AG09309 (cell line): Measurements from ENCODE around the gene TMEM200A.

Source experiments
- DNase-seq: peaks from one replicate; pipeline ENCODE4 v3.0.0-alpha.2; 2010; ENCODE audit warnings: low read depth
- H3K4me3 ChIP-seq: 2 replicates; pipeline ENCODE4 v1.5.1; 2011; ENCODE audit warnings: mild to moderate bottlenecking, low read depth, low read length, moderate library complexity; ENCODE audit not compliant: control insufficient read depth
- TF ChIP-seq, protein P1 (sequence below): IDR thresholded peaks from 2 replicates; pipeline ENCODE4 v1.5.1; 2011; ENCODE audit warnings: mild to moderate bottlenecking, low read depth, low read length, inconsistent platforms; ENCODE audit not compliant: insufficient read depth, control insufficient read depth; ENCODE audit errors: missing control alignments

The TMEM200A gene

DNA sequence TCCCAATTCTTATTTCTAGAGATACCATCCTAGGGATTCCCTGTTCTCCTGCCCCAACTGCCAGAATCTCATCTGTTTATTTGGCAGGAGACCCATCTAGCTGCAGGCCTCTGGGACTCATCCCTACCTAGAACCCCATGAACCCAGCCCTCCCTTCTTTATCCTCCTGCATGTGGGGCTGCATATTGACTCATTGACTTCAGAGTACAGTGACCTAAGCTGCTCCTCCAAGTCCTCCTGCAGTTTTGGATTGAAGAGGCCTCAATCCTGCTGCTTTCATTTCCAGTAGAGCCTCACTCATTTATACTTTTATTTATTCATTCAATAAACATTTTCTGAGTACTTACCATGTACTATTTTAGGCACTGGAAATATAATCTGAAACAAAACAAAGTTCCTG, 11.6 kb downstream of the TMEM200A start:
- H3K4me3 ChIP-seq = no peak overlapping the region
- TF ChIP-seq, protein P1, sequence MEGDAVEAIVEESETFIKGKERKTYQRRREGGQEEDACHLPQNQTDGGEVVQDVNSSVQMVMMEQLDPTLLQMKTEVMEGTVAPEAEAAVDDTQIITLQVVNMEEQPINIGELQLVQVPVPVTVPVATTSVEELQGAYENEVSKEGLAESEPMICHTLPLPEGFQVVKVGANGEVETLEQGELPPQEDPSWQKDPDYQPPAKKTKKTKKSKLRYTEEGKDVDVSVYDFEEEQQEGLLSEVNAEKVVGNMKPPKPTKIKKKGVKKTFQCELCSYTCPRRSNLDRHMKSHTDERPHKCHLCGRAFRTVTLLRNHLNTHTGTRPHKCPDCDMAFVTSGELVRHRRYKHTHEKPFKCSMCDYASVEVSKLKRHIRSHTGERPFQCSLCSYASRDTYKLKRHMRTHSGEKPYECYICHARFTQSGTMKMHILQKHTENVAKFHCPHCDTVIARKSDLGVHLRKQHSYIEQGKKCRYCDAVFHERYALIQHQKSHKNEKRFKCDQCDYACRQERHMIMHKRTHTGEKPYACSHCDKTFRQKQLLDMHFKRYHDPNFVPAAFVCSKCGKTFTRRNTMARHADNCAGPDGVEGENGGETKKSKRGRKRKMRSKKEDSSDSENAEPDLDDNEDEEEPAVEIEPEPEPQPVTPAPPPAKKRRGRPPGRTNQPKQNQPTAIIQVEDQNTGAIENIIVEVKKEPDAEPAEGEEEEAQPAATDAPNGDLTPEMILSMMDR = no peak
- DNase-seq = no peak

DNA sequence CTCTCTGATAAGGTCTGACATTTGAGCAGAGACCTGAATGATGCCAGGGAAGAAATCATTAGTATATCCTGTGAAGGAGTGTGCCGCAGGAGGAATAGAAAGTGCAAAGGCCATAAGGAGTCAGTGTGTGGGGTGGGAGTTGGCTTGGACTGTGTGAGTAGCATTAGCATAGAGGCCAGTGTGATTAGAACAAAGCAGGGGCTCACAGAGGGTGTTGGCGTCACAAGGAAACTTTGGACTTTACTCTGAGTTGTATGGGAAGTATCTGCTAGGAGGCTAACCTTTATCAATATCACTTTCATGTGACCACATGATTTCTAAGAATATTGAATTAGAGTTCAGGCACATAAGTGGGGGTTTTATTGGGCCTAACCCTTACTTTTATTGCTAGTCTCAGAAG, 12.1 kb downstream of the TMEM200A start:
- TF ChIP-seq, protein P1 = no peak
- no peak for DNase-seq
- H3K4me3 ChIP-seq = no peak overlapping the region

DNA sequence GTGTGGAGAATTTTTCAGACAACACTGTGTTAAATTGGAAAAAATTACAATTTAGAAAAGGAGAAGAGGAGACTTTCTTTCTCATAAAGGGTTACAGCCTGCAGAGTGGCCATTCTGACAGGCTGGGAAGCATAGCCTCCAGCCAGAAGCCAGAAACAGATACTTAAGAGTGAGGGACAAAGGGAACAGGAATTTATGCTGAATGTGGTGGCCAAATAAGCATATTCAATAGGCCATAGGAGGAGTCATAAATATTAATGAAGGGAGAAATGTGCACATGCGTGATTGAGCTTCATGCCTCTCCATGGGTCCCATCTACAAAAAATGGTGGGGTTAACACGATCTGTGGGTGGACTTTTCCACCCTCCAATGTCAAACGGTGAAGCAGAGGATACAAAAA, 13.4 kb downstream of the TMEM200A start:
- TF ChIP-seq, protein P1 = no peak
- H3K4me3 ChIP-seq = no peak overlapping the region
- no peak for DNase-seq

DNA sequence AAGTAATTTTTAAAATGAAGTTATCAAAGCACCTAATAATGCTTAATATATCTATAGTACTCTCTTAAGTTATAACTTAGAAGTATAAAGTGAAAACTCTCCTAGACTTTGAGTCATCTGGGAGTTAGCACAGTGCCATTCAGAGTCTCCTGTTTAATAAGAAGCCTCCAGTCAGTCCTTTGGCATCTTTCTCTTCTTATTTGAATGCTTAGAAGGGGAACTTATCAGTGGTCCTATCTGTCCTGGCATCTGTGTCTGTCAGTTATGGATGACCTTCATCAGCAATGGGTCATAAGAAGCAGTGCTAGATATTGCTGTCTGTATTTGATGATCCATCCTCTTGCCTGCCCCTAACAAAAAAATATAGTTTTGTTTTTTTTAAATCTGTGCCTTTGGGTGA, 15.2 kb downstream of the TMEM200A start:
- DNase-seq = no peak
- TF ChIP-seq, protein P1 = no peak
- no peak overlapping the region for H3K4me3 ChIP-seq

DNA sequence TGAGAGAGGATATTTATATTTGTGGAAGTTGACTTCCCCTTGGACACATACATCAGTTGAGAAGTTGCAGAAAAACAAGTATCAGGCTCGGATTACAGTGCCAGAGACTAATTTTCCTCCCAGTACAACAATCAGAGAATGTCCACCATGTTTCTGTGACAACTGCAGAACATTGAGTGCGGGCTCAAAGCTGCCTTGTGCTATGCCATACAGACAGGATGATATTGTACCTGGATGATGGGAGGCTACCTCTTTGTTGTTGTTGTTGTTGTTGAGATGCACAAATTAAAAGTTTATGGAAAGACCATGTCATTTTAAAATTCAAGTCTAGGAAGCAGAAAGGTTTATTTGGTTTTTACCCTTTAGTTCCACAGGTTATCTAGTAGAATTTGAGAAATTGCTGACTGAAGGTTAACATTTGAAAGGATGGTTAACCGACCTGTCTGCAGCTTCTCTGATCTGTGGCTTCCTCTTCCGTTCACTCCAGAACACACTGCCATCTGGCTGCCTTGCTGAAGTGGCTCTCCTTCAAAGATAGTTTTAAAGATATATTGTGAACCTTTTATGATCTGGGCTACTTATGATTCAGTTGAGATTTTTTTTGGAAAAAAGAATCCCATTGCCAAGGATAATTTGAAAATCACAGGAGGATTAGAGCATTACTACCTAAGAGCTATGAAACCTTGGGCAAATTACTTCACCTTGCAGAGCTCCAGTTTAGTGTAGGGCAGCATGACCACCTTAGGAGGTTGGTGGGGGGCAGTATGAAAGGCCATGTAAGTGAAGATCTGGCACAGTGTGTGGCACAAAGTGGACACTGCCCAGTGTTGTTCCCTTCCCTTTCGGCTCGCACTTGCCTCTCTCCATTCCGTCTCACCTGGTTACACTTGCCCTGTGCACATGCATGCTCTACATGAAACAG, 15.9 kb downstream of the TMEM200A start:
- TF ChIP-seq, protein P1 = no peak
- no peak for DNase-seq
- no peak overlapping the region for H3K4me3 ChIP-seq

DNA sequence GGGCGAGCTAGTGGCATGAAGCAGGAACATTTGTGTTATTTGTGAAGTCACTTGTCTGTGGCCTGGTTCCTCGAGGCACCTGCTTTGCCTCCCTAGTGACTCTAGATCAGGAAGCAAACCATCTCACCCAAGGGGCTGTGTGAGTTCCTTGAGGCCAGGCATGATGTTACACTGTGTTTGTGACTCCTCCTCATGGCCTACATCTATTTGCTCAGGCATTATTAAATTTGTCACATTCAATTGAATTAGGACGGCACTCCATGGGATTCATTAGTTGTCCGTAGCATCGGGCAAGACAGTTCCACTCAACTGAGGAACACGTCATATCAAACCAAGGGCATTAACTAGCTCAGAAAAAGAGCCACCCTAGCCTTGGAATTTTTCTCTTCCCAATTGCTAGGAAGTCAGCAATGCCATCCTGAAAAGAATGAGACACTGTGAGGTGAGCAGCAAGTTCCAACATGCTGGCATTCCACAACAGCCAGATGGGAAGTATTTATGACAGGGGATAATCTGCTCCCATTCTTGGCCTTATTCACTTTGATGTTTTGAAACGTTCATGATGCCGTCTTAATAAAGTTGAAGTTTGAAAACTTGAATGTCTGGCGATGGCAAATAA, 17.2 kb downstream of the TMEM200A start:
- no peak for DNase-seq
- no peak overlapping the region for H3K4me3 ChIP-seq
- TF ChIP-seq, protein P1 = no peak
